ENCODE measurements around the gene MRM1.

DNA sequence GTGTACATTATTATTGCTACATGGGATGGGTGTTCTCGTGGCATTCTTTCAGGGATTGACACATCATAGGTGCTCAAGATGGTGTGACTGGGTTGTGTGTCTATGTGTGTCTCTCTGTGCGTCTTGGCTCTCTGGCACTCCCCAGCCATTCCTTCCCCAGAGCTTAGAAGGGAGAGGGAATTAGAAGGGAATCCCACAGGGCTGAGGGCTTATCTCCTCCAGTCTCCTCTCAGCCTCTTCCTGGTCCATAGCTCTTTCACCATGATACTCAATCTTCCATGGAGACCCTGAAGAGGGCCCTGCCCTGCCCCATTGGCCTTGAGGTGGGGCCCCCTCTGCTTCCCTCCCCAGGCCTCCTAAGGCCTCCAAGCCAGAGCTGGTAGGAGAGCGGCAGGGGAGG is 52.0 kb downstream of the MRM1 start:
- no peak for TF ChIP-seq EZH2 (IDR thresholded peaks at IDR 0.05; ENCODE audit: borderline replicate concordance, low read length)
- TF ChIP-seq, protein P1, sequence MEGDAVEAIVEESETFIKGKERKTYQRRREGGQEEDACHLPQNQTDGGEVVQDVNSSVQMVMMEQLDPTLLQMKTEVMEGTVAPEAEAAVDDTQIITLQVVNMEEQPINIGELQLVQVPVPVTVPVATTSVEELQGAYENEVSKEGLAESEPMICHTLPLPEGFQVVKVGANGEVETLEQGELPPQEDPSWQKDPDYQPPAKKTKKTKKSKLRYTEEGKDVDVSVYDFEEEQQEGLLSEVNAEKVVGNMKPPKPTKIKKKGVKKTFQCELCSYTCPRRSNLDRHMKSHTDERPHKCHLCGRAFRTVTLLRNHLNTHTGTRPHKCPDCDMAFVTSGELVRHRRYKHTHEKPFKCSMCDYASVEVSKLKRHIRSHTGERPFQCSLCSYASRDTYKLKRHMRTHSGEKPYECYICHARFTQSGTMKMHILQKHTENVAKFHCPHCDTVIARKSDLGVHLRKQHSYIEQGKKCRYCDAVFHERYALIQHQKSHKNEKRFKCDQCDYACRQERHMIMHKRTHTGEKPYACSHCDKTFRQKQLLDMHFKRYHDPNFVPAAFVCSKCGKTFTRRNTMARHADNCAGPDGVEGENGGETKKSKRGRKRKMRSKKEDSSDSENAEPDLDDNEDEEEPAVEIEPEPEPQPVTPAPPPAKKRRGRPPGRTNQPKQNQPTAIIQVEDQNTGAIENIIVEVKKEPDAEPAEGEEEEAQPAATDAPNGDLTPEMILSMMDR (IDR thresholded peaks at IDR 0.05; ENCODE audit: low read length): no peak
